GM12891 (cell line): ENCODE data around the gene GABRP.
"Not testable (repeated sequence)": the region's sequence is repeated elsewhere in the genome, so short reads cannot be mapped to it uniquely, and the experiment has no call there.

ENCODE experiments used
- DNase-seq: peaks from one replicate; pipeline ENCODE4 v3.0.0; 2011; ENCODE audit warnings: low spot score; ENCODE audit not compliant: insufficient read length
- FAIRE-seq: peaks from 2 replicates; lab custom pipeline; 2011; peaks lifted over from hg19 to GRCh38; lab: Jason Lieb, UNC
- PAX5 ChIP-seq: IDR thresholded peaks from 2 replicates; pipeline ENCODE4 v1.6.1; 2011; ENCODE audit warnings: low read length, moderate library complexity, mild to moderate bottlenecking; ENCODE audit not compliant: insufficient read depth, severe bottlenecking
- POLR2A ChIP-seq: IDR thresholded peaks from 2 replicates; pipeline ENCODE4 v1.6.1; 2011; ENCODE audit warnings: low read depth, low read length, control low read depth
- POLR2AphosphoS5 ChIP-seq: IDR thresholded peaks from 2 replicates; pipeline ENCODE4 v1.6.1; 2011; ENCODE audit warnings: low read depth, low read length, control low read depth
- POU2F2 ChIP-seq: IDR thresholded peaks from 2 replicates; pipeline ENCODE4 v1.6.1; 2011; ENCODE audit warnings: low read depth, mild to moderate bottlenecking, control low read depth, low read length, moderate library complexity
- SPI1 ChIP-seq: IDR thresholded peaks from 2 replicates; pipeline ENCODE4 v1.6.1; 2011; ENCODE audit warnings: low read depth, low read length, control low read depth
- TAF1 ChIP-seq: IDR thresholded peaks from 2 replicates; pipeline ENCODE4 v1.6.1; 2011; ENCODE audit warnings: low read depth, low read length, control low read depth

Gene GABRP

GRCh38 chr5:170753311-170753710 lies 30.2 kb upstream of the GABRP start:
- TF ChIP-seq TAF1: no peak
- TF ChIP-seq PAX5: no peak
- no peak for TF ChIP-seq POU2F2
- no peak for TF ChIP-seq SPI1
- TF ChIP-seq POLR2A: no peak
- TF ChIP-seq POLR2AphosphoS5: no peak
- no peak for FAIRE-seq
- DNase-seq: no peak

DNA sequence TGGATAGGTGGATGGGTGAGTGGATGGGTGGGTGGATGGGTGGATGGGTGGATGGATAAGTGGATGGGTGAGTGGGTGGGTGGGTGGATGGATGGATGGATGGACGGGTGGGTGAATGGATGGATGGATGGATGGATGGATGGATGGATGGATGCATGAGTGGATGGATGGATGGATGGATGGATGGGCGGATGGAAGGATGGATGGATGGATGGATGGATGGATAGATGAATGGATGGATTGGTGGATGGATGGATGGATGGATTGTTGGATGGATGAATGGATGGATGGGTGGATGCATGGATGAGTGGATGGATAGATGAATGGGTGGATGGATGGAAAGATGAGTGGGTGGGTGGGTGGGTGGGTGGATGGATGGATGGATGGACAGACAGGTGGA lies 29.0 kb upstream of the GABRP start:
- not testable (repeated sequence) for DNase-seq, FAIRE-seq

DNA sequence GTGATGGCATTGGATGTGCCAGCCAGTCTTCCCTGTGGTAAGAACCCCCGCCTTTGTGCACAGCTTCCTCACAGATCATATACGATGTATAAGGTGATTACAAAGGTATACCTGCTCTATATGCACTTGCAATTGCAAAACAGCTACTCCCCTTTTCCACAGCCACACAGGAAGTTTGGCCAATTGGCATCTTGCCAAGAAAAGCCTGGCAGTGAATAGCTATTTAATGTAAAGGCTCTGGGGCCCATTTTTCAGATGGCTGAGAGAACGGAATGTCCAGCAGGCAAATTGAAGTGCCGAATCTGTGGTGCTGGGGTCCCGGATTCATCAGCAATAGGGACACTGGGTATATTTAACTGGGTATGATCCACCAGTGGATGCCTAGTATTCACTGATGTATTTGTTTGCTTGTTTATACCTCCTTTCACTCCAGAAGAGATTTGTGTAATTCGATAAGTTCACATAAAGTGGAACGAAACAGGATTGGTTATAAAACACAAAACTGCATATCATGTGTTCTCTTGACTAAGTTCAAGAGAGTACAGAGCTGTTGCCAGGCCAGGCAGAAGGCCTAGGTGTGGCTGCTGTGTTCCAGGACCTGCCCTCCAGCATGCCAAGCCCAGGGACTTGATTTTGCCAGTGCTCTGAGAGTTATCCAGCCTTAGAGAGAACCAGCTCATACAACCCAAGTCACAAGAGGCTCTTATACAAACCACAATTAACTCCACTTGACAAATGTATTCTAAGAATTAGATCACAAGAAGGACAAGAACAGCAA lies 27.7 kb upstream of the GABRP start:
- no peak for FAIRE-seq
- TF ChIP-seq POU2F2: no peak
- TF ChIP-seq POLR2A: no peak
- TF ChIP-seq TAF1: no peak
- no peak for TF ChIP-seq SPI1
- no peak for TF ChIP-seq PAX5
- no peak for DNase-seq

DNA sequence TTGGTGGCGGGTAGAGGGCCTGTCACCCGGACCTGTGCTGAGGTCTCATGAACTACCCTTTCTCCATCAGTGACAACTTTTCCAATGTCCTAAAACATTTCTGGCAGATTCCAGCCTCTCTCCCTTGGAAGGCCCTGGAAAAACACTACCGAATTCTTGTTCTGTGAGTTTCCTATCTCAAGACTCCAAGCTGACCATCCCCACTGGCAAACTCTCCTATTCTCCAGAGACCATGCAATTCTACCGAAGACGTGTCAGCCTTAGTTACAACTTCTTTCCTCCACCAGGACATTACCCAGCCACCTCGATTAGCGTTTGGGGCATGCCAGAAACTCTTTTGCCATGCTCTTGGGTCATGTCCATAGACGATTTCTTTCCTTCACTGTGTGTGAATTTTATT lies 26.8 kb upstream of the GABRP start:
- FAIRE-seq (no peak), DNase-seq (no peak)
- TF ChIP-seq TAF1 (no peak), POLR2A (no peak), PAX5 (no peak), SPI1 (no peak), POLR2AphosphoS5 (no peak), POU2F2 (no peak)

DNA sequence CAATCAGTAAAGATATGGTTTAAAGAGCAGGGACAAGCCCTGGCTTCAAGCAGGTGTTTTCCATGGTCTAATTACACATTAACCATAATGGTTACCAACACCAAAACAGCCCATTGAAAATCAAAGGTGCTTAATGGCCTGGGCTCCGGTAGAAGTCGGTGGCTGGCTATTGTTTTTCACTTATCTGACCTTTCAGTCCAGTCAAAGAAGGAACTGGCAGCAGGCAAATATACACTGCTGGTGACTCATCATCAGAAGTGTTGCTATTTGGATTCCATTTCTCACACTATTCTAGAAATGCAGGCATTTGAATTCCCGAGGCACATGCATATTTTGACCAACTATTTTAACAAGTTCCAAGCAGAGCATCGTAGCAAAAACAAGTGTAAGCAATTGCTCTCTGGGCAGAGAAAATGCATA lies 26.3 kb upstream of the GABRP start:
- FAIRE-seq (no peak), DNase-seq (no peak)
- TF ChIP-seq POLR2A (no peak), TAF1 (no peak), PAX5 (no peak), SPI1 (no peak), POU2F2 (no peak), POLR2AphosphoS5 (no peak)

GRCh38 chr5:170757669-170758068 lies 25.9 kb upstream of the GABRP start:
- FAIRE-seq (no peak), DNase-seq (no peak)
- TF ChIP-seq POLR2AphosphoS5 (no peak), POLR2A (no peak), TAF1 (no peak), SPI1 (no peak), POU2F2 (no peak), PAX5 (no peak)

DNA sequence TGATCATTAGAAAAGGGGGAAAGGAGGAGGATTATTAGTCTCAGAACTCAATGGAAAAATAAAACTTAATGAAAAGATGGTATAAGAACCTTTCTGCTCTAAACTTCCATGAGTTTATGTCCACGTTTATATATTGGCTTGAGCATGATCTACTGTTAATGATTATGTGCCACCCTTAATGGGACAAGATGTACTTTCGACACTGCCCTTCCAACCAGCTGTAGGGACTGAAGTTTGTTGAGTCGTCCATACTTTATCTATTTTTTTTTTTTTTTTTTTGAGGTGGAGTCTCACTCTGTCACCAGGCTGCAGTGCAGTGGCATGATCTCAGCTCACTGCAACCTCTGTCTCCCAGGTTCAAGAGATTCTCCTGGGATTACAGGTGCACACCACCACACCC lies 25.0 kb upstream of the GABRP start:
- TF ChIP-seq POLR2A: no peak
- no peak for TF ChIP-seq POU2F2
- no peak for TF ChIP-seq TAF1
- TF ChIP-seq SPI1: no peak
- TF ChIP-seq POLR2AphosphoS5: no peak
- no peak for TF ChIP-seq PAX5
- FAIRE-seq (no peak), DNase-seq (no peak)

- no peak for TF ChIP-seq SPI1
- TF ChIP-seq PAX5: no peak
- no peak for TF ChIP-seq TAF1
- FAIRE-seq (no peak), DNase-seq (no peak)
These were observed 23.4 kb upstream of the GABRP start for GRCh38 chr5:170760113-170760512.

GRCh38 chr5:170761048-170761707 lies 22.3 kb upstream of the GABRP start:
- DNase-seq (no peak), FAIRE-seq (no peak)

GRCh38 chr5:170761708-170762066 lies 21.8 kb upstream of the GABRP start:
- DNase-seq: no peak
- no peak for FAIRE-seq
- no peak for TF ChIP-seq POLR2A
- no peak for TF ChIP-seq POU2F2
- TF ChIP-seq TAF1: no peak
- TF ChIP-seq SPI1: no peak
- no peak for TF ChIP-seq PAX5
- TF ChIP-seq POLR2AphosphoS5: no peak

More at GRCh38 chr5:170761048-170761707, 22.3 kb upstream of the GABRP start:
- TF ChIP-seq TAF1 (no peak), PAX5 (no peak), POU2F2 (no peak), SPI1 (no peak), POLR2A (no peak), POLR2AphosphoS5 (no peak)

DNA sequence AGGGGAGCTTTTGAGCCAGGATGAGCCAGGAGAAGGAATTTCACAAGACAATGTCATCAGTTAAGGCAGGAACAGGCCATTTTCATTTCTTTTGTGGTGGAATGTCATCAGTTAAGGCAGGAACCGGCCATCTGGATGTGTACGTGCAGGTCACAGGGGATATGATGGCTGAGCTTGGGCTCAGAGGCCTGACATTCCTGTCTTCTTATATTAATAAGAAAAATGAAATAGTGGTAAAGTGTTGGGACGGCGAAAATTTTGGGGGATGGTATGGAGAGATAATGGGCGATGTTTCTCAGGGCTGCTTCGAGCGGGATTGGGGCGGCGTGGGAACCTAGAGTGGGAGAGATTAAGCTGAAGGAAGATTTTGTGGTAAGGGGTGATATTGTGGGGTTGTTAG lies 21.2 kb upstream of the GABRP start:
- DNase-seq, FAIRE-seq: not testable (repeated sequence)

DNA sequence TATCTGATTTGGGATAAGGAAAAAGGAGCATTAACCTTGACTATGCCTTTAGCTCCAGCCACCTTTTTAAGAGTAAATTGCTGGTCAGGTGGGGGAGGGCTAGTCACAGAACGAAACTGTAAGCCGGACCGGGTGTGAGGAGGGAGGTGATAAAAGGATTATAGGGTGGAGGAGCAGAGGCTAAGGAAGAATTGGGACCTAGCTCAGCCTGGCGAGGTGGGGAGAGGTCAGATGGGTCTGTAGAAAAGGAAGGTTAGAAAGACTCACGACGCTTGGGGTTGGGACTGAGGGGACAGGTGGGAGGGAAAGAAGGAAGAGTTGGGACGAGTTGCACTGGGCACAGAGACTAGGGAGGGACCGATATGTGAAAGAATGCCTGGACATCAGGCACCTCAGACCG lies 17.7 kb upstream of the GABRP start:
- FAIRE-seq, DNase-seq: not testable (repeated sequence)
